NCI-H748 (cell line): Measurements from ENCODE around the gene IQGAP2.

Experiments used
- DNase-seq: peaks from one replicate; lab custom pipeline; 2025; ENCODE audit not compliant: unreplicated experiment; lab: John Stamatoyannopoulos, UW

IQGAP2 gene

DNA sequence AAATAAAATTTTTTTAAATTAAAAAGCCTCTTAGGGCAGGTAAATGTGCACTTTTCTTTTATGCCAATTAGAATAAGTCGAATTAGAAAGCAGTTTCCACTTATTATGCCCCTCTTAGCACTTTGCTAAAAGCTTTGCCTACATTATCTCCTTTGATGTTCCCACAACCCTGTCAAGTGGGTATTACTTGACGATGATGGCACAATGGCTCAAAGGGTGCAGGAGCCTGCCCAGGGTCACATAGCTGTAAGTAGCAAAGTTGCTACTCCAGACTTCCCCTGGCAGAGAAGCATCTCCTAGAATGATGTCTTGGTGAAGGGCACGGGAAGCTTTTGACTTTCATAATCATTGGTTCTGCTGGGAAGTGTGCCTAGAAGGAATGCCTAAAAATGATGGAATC lies 18.4 kb upstream of the IQGAP2 start:
- no peak for DNase-seq

DNA sequence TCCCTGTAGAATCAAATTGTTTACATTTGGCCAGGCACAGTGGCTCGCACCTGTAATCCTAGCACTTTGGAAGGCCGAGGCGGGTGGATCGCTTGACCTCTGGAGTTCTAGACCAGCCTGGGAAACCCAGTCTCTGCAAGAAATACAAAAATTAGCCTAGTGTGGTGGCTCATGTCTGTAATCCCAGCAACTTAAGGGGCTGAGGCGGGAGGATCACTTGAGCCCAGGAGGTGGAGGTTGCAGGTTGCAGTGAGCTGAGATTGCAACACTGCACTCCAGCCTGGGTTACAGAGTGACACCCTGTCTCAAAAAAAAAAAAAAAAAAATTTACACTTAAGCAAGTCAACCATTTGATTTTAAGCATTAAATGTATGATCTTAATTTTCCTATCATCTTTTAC lies 17.5 kb upstream of the IQGAP2 start:
- no peak for DNase-seq

- DNase-seq = no peak
These were observed 16.7 kb upstream of the IQGAP2 start for GRCh38 chr5:76386360-76386759.

- no peak for DNase-seq
These were observed 14.8 kb upstream of the IQGAP2 start for GRCh38 chr5:76388236-76388635.

DNA sequence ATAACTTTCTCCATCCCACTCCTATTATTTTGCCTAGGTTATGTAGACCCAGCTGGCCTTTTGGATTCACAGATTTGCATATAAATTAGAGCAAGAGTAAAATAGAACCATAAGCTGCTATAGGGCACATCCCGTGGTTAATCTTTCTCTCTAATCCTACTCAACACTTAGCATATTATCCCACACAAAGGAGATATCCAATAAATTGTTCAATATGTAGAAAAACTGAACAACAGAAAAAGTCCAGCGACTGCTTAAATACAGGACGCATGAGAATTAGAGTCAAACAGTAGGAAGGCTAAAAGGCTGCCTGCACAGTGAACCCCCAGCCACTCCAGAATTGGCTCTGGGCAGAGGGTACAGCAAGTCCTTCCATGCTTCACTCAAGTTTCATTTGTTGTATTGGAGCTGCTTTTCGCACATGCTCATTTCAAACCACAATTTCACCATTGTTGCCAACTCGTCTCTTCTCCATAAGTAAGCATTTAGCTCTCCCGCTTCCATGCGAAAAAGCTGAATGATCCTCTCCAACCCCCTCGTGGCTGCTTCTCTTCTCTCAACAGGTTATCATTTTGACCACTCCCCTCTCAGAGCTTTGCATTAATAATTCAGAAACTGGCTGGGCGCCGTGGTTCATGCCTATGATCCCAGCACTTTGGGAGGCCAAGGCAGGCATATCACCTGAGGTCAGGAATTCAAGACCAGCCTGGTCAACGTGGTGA lies 14.1 kb upstream of the IQGAP2 start:
- DNase-seq = no peak

DNA sequence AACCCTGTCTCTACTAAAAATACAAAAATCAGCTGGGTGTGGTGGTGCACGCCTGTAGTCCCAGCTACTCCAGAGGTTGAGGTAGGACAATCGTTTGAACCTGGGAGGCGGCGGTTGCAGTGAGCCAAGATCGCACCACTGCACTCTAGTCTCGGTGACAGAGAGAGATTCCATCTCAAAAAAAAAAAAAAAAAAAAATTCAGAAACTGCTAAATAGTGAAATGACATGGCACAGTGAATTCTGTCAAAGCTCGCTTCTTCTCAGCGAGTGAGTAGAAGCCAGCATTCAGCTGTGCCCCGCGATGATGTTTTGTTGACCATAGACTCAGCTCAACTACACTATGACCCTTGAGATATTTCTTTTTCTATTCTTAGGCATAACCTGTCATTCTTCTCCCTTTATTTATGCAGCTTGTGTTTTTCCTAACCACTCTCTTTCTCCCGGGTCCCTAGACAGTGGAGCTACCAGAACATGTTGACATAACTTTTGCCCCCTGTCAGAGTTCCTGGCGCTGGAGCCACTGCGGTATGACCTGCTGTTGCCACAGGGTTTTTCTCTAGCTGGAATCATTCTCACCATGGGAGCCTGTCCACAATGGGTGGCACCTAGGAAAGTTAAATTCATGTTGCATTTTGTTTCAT lies 13.5 kb upstream of the IQGAP2 start:
- no peak for DNase-seq

DNA sequence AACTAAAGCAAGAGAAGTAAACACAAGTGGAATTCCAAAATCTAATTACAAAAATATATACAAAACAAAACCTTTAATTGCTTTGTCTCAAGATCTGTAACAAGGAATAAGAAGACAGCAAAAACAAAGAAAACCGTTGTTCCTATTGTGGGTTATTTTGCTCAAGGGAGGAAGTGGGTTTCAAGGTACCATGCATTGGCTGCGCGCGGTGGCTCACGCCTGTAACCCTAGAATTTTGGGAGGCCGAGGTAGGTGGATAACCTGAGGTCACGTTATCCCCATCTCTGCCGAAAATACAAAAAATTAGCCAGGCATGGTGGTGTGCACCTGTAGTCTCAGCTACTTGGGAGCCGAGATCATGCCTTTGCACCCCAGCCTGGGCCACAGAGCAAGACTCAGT lies 12.1 kb upstream of the IQGAP2 start:
- no peak for DNase-seq

GRCh38 chr5:76393035-76393680 lies 9.9 kb upstream of the IQGAP2 start:
- DNase-seq = no peak

GRCh38 chr5:76397200-76397599 lies 5.9 kb upstream of the IQGAP2 start:
- no peak for DNase-seq

DNA sequence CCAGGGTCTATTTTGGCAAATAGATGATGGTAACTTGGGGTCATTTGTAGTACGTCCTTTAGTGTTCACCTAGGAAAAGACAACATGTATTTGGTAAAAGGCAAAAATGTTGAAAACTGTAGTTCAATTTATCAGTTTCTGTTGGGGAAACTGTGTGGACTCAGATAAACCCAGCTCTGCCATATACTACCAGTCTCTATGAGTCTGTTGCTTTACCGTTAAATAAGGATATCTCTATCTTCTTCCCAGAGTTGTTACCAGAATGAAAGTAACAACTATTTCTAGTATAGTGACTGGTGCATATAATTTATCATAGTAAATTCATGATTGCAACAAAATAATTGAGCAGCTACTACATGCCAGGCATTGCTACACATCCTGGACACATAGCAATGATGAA lies 3.8 kb upstream of the IQGAP2 start:
- DNase-seq = no peak

DNA sequence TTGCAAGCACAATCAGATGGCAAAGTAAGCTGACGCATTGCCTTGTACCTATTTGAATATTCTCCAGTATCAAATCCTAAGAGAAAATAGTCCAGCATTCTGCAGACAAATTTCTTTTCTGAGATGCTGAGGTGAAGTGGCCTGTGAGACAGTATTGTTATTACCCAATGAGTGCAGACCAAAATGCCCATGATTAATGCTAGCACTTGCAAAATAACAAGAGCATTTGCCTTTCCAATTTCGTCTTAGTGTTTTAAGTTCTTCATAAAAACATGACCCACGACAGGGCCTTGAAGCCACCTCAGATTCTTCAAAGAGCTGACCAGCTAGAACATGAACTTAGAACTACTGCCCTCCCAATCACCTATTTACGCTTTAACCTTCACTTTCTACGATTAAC lies 2.6 kb upstream of the IQGAP2 start:
- no peak for DNase-seq

DNA sequence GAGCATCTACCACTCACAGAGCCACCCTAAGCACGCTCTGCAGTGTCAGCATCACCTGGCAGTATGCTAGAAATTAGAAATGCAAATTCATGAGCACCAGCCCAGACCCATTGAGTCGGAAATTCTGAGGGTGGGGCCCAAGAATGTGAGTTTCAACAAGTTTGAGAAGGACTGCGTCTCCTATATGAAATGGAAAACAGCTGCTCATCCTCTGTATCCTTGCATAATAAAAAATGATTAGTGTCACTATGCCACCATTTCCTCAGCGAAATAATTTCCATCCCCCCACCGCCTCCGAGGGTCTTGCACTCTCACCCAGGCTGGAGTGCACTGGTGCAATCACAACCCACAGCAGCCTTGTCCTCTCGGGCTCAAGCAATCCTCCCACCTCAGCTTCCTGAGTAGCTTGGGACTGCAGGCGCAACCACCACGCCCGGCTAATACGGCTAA lies 1.3 kb upstream of the IQGAP2 start:
- no peak for DNase-seq

DNA sequence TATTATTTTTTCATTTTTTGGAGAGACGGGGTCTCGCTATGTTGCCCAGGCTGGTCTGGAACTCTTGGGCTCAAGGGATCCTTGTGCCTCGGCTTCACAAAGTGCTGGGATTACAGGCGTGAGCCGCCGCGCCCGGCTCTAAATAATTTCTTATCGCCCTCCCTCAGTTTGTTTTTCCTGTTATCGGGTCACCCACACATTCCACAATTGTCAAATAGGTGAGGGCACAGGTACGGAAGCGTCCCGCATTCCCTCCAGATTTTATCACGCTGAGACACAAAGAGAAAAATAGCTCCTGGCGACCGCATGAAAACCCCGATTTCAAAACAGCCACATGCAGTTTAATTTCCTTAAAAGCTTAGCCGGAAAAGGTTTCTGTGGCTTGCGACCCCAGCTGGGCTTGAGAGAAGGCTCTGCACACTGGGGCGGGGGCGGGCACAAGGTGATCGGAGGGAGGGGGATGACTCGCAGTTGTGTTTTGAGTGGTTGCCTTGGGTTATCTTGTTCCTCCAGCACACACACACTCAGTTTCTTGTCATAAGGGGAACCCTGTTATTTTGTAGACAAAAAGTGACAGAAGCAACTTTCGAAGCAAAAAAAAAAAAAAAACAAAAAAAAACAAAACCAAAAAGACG lies 717 bp upstream of the IQGAP2 start:
- peak; percentile 65 for DNase-seq

- peak; percentile 60 for DNase-seq
These were observed 709 bp downstream of the IQGAP2 start for GRCh38 chr5:76403766-76404222.

DNA sequence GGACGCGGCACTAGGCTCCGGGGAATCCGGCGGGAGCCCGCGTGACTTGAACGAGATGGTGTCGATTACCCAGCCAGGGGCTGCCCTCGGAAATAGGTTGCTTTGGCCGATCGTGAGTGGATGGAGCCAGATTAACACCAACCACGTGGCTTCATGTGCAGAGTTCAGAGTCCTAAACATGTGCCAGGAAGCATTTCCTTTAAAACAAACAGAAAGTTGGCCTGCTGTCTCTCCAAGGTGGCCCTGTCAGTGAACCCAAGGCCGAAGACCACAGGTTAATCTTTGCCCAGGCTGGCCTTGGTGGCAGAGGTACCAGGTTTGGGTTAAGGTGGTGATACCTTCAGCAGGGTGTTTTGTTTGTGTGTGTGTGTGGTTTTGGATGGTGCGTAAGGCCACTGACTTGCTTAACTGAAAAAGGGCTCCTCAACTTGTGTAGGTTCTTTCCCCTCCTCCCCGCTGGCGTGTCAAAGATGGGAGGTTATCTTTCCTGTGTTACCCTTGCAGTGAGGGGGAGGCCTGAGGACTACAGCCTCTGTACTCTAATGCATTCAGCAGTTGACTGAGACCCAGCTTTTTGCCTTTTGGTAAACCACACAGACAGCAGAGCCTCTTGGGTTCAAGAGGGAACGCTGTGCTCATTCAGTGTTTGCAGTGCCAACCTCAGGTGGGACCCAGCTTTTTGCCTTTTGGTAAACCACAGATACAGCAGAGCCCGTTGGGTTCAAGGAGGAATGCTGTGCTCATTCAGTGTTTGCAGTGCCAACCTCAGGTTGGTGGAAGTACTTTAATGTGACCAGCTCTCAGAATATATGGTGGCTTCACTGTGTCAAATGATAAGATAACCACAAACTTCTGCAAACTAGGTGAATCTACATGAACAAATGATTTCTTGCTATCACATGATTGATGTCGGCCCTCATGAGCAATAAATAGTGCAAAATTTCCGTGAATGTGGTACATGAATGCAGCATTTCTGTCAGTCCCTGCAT lies 1.4 kb downstream of the IQGAP2 start:
- peak; percentile 55 for DNase-seq

DNA sequence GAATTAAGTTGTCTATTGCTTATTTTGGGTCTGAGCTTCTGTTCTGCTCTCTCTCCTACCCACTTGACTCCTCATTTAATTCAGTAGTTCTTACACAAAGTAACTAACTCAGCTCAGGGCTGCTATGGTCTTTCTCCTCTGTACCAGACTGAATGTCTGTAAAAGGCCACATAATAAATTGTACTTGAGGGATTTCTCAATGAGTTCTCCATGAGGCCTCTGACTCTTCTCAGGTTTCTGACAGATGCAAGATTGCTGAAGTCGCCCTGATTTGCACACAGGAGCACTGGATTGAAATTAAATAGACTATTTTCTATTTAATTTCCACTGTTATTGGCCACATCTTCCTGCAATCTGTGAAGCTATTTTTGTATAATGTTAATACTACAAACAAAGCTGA lies 2.9 kb downstream of the IQGAP2 start:
- no peak for DNase-seq

DNA sequence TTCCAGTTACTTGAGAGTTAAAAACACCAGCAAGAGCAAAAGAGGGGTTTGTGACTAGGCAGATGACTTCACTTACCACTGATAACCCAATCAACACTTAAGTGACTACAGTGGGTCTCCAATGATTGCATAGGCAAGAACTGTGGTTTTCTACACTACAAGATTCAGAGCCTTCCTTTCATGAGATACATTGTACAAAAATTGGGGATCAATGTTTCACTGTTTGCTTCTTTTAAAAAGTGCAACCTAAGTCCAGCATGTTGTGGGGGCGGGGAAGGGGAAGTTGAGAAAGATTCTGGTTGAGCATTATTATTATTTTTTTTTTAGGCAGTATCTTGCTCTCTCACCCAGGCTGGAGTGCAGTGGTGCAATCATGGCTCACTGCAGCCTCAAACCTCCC lies 3.6 kb downstream of the IQGAP2 start:
- DNase-seq = no peak

GRCh38 chr5:76408104-76408654 lies 5.1 kb downstream of the IQGAP2 start:
- no peak for DNase-seq

GRCh38 chr5:76412511-76412910 lies 9.4 kb downstream of the IQGAP2 start:
- DNase-seq = no peak

GRCh38 chr5:76413746-76414145 lies 10.7 kb downstream of the IQGAP2 start:
- no peak for DNase-seq
